T-helper 2 cell (primary cell): Measurements from ENCODE around the gene KRIT1.
"Not testable (repeated sequence)": the region's sequence is repeated elsewhere in the genome, so short reads cannot be mapped to it uniquely, and the experiment has no call there.

ENCODE experiments used
- DNase-seq, 5 experiments: peaks; one replicate each; pipeline versions ENCODE4 v3.0.0 to v3.0.0-alpha.2; 2012 to 2022
- total RNA-seq, 2 donors: gene quantifications; one replicate each; lab custom pipeline; 2026; lab: John Stamatoyannopoulos, UW

The KRIT1 gene
- 14.0 to 25.5 reads per million in 2 donors for total RNA-seq

- DNase-seq: peak; percentile 66 to 92 (median 82)
Measured at GRCh38 chr7:92245487-92246359, at the start of gene KRIT1, which contains the start of gene ANKIB1. KRIT1 (minus strand) TSS chr7:92245914; CDS start chr7:92242135, 3,779 bp downstream. ANKIB1 (plus strand) TSS chr7:92245974; CDS start chr7:92294979, 49,005 bp downstream.

- DNase-seq: no peak
Measured at GRCh38 chr7:92295391-92295790, 49.7 kb upstream of the KRIT1 start.

GRCh38 chr7:92293896-92294590 lies 48.3 kb upstream of the KRIT1 start:
- no peak for DNase-seq

- DNase-seq: no peak
Measured at GRCh38 chr7:92292981-92293380, 47.3 kb upstream of the KRIT1 start.

GRCh38 chr7:92289321-92289720 lies 43.6 kb upstream of the KRIT1 start:
- DNase-seq: peak in 1 of 5 experiments; percentile 55

DNA sequence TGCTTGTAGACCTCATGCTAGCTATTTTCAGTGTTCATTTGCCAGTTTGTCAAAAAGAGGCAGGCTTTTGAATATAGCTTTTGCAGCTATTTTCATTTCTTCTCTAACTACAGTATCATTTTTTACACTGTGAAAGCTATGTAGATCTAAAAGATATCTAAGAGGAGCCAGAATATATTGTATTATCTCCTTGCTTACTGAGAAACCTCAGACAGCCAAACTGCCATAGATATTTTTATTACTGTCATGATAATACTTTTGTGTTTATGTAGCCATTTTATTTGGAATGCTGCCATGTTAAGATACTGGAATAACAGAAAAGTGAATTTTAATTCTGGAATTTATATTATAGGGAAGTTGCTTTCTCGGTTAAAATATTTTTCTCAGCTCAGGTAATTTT lies 37.2 kb upstream of the KRIT1 start:
- DNase-seq: no peak

DNA sequence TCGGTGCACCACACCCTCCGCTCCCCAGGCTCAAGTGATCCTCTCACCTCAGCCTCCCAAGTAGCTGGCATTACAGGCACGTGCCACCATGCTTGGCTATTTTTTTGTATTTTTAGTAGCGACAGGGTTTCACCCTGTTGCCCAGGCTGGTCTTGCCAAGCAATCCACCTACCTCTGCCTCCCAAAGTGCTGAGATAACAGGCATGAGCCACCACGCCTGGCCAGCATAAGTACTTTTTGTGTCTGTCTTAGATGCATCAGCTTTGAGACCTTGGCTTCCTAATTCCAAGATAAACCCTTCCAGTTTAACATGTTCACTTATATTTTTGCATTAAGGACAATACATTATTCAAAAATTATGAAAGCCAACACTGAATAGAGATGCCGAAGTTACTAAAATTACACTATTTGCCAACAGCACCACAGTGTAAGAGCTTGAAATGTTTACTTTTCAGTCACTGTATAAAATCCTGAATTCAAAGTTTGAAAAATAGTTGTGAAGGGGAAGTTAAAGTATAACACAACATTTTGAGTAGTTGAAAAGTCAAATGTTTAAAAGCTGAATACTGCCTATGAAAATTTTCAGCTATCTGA lies 36.6 kb upstream of the KRIT1 start:
- DNase-seq: no peak

DNA sequence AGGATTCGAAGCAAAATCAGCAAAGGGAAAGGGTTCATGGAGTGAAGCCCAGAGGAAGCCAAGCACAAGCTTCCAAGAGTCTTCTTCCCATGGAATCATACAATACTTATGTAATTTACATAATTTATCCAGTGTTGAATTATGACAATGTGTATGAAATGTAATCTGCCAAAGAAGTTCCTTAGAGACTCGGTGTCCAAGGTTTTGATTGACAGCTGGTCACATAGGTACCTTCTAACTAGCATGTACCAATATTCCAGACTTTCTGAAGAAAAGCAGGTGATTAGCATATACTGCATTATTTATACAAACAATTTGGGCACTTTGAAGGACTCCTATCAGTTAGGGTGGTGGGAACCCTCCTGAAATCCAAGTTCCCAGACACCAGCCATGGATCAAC lies 35.3 kb upstream of the KRIT1 start:
- no peak for DNase-seq

DNA sequence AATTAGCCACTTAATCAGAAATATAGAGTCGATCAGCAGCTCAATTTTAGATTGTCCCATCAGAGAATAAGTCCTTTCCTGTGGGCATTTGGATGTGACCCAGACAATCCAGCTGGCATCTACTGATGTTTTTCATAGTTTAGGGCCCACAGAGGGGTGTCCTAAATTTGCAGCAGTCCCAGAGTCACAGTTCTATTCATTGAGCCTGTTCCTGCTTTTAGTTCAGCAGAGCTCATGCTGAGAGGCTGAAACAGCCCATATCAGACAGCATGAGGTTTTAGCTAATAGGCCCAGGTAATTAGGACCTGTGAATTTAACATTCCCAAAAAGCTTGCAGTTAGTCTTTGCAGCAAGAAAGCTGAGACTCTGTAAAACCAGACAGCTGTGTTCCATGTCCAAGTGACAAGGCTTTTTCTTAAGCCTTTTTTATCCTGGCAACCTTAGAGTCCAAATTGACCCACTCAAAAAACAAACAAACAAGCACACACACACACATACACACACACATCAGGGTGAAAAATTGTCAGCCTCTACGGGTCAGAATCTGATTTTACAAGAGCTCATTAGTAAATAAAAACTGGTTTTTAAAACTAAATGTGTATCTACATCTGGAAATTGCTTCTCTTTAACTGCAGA lies 33.8 kb upstream of the KRIT1 start:
- DNase-seq: no peak

DNA sequence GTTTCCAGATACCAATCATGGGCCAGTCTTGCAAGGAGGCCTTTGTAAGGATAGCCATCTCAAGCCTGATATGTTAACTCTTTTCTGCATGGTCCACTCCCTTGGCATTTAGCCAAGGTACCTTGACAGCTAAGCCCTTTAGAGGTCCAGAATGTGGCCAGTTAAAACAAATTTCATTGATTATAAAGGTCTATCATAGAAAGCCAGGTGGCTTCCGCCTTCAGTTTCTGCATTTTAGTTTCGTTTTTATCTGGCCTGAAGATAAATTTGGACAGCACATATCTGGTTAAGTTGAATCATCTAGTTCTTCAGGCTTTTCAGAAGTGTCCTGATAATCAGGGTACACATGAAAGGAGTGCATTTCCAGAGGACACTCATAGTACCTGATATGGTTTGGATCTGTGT lies 30.7 kb upstream of the KRIT1 start:
- no peak for DNase-seq

- no peak for DNase-seq
Measured at GRCh38 chr7:92275327-92275726, 29.6 kb upstream of the KRIT1 start.

- no peak for DNase-seq
Measured at GRCh38 chr7:92268921-92269320, 23.2 kb upstream of the KRIT1 start.

GRCh38 chr7:92266415-92267241 lies 20.9 kb upstream of the KRIT1 start:
- no peak for DNase-seq

GRCh38 chr7:92260248-92260781 lies 14.6 kb upstream of the KRIT1 start:
- DNase-seq: no peak

DNA sequence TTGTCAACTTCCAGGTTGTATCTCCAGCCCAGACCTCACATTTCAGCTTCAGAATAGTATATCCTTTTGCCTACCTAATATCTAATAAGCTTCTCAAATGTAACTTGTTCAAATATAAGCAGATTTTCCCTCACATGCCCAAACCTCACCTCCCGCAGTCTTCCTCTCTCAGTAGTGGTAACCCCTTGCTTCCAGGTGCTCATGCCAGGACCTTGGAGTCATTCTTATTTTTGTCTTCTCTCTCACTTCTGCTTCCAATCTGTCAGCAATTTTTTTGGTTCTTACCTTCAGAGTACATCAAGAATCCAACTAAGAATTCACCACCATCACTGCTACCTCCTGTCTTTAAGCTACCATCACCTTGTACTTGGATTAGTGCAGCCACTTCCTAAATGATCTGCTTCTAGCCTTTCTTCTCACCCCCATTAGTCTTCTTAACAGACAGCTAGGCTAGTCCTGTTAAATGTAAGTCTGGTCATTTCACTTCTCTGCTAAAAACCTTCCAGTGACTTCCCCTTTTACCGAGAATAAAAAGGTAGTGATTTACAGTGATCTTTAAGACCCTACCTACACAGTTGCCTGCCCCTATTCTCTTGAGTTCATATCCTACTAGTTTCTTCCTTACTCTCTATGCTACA lies 14.0 kb upstream of the KRIT1 start:
- DNase-seq: no peak

DNA sequence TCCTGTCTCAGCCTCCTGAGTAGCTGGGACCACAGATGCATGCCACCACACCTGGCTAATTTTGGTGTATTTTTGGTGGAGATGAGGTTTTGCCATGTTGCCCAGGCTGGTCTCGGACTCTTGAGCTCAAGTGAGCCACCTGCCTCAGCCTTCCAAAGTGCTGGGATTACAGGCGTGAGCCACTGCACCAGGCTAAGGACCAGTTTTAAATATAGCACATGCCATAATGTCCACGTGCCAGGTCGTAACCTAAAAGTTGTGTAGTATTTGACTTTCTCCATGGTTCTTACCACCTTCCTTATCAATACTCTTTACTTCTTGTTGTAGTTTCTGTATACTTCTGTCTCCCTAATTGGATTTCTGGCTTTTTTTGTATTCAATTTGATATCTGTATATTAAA lies 13.3 kb upstream of the KRIT1 start:
- no peak for DNase-seq

DNA sequence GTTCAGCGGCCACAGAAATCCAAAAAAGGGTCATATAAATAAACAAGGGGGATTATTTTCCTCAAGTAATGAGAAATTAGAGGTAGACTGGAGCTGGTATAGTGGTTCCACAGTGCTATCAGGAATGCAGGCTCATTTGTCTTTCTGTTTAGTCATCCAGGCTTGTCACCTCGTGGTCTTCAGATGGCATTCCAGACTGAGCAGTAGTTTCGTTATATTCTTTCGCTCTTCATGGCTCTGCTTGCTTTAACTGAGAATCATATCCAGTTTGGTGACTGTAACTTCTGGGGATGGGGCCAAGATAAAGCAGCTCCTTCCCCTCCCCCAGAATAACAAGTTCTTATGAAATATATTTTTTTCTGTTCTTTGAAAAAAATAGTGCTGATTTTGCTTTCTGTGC lies 9.6 kb upstream of the KRIT1 start:
- DNase-seq: no peak

- DNase-seq: not testable (repeated sequence)
Measured at GRCh38 chr7:92254800-92255199, 9.1 kb upstream of the KRIT1 start.

DNA sequence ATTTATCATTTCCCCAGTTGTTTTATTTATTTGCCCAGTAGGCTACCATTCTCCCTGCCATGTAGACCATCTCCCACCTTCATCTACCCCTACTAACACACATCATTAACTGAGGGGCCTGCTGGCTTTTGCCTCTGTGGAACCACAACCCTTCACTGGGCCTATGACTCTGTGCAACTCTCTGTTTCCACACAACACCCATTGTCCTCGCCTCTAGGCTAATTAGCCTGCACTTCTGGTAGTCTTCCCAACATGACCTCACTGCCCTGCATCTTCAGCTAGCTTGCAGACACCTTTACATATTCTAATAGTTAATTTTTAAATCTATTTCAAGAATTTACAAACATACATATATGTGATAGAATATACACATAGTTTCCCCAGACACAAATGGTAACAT lies 7.5 kb upstream of the KRIT1 start:
- DNase-seq: no peak

DNA sequence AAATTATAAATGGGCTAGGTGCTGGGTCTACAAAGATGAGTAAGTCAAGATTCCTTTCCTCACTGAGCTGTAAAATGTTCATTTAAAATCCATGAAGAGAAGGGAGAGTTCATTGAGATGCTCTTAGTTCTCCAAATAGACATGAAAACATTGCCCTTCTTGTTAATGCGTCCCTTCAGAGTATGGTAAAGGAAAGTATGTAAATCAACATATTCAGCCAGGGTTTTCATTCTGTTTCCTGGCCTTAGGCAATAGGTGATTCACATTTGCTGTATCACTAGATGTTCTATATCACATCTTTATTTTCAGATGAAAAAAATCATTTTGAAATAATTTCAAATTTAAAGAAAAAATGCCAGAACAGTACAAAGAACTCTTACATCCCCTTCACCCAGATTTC lies 5.5 kb upstream of the KRIT1 start:
- no peak for DNase-seq

DNA sequence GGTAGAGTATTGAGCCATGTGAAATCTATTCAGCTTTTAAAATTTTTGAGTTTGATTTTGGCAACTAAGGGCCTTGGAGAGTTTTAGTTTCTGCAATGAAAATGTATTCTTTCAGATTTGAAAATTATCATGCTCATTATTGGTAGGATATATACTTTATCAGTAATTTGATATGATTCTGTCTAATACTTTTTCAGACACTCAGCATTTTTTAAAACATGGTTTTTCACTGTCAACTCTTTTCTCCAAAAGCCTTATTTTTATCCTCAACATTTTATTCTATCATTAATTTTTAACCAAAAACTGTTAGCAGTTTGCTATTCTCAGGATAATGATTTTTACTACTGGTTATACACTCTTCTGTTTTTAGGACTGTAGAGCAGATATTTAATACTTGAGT lies 4.9 kb upstream of the KRIT1 start:
- no peak for DNase-seq
